Measurements from ENCODE around the gene ETNPPL. TPM values are rescaled to one million over a fixed set of nuclear protein-coding genes. Genes with fewer than 3 reads are reported as not detected.

ETNPPL gene
- total RNA-seq, 1 experiment from 2014 or later = 0.11 TPM

DNA sequence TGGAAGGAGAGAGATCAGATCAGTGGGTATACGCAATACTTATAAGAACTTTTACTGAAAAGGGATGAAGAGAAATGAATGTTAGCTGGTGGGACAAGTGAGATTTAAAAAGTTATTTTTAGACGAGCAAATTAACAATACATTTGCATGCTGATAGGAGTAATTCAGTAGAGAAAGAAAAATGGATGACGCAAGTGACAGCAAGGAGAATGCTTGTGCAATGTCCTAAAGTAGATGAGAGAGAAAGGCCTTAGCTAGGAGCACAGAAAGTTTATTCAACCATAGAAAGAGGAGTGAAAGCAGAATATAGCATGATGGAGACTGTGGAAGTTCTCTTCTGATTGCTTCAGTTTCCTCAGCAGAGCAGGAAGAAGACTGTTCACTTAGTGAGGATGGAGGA lies 66.7 kb downstream of the ETNPPL start:
- DNase-seq (ENCODE audit: low read depth) = no peak

DNA sequence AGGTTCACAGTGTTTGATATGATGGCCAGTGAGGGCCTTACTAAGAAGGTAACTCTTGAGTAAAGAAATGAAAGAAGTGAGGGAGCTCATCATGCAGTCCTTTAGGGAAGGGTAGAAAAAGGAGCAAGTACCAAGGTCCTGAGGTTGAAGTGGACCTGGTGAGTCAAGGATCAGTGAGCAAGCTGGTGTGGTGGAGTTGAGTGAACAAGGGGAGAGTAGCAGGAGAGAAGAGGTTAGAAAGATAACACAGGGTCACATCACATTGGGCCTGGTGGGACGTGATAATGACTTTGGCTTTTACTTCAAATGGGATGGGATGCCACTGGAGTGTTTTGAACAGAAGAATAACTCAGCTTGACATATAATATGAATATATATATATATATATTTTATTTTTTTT lies 67.8 kb downstream of the ETNPPL start:
- DNase-seq (ENCODE audit: low read depth) = no peak

DNA sequence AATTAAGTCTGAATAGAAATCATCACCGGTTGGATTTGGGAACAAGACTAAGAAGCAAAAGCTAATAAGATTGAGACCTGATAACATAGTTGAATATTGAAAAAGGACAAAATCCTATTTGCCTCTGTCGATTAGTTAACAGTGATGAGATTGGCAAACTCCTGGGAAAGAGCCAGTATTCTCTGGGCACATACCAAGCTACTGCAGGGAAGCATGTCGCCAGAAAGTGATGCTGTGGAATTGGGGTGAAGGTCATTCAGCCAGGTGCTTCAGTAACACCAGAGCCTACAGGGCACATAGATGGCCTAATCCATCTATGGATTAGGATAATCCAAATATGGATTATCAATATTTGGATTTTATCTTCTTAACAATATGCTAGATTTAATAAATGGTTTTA lies 68.4 kb downstream of the ETNPPL start:
- DNase-seq (ENCODE audit: low read depth) = no peak

DNA sequence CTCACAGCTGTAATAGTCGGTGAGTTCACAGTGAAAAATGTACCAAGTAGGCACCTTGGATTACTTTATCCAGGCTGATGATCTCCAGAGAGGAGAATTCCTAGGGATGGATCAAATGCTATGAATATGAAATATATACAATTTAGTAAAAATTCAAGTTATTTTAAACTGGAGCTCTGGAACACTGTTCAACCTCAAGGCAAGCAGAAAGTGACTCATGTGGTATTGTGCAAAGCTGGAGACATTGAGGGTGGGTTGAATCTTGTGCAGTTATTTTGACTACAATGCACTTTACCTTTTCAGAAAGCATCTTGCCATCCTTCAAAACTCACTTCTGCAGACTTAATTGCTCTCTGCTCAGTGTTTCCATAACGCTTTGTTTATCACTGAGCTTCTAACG lies 69.0 kb downstream of the ETNPPL start:
- DNase-seq (ENCODE audit: low read depth) = no peak

DNA sequence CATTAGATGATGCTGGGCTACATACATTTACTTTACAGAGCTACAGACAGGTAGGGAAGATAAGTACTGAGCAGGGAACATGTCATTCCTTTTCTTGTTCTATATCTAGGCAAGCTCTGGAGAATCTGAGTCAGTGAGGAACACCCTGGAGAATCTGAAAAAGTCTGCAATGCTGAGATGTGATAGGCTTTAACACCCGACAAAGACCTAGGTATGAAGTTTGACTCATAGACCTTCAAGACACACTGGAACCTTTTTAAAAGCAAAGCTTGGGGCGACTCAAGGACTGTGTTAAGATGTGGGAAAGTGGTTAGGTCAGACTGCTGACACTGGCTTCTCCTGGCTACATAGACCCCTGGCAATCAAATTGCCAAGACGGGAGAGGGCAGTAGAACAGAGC lies 69.6 kb downstream of the ETNPPL start:
- DNase-seq (ENCODE audit: low read depth) = no peak

Other genes starting within 250 kb of the ETNPPL start
- gene RPL34, start 142.5 kb downstream of the ETNPPL start, total RNA-seq (2014; rRNA removed; shearing (Covaris generic)) = 621 and 803 TPM in 2 replicates
- gene OSTC, start 112.5 kb downstream of the ETNPPL start, total RNA-seq (2014; rRNA removed; shearing (Covaris generic)) = 88.9 and 105 TPM in 2 replicates